ENCODE results near the gene DCLK1. TPM values are rescaled to one million over a fixed set of nuclear protein-coding genes. Genes with fewer than 3 reads are reported as not detected.

Gene DCLK1
- total and polyA plus RNA-seq, 2 experiments from 2014 or later, result 0.16 to 2.9 TPM

DNA sequence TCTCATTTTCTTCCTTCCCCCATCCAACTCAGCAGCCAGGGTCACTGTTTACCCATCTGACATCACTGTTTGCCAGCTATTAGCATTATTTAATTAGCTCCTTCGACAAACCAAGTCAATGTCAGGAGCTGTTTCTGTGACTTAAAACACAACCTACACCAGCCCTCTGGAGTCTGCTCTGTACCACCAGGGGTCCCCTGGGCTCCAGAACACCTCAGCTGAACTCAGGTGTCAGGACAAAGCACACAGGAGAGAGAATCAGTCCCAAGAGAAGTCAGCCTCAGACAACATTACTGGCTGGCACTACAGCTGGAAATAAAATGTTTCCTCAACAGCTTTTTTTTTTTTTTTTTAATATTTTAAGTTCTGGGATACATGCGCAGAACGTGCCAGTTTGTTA is 45.1 kb downstream of the DCLK1 start:
- no peaks in the 10 kb centered on the region for H3K36me3 ChIP-seq (replicated peaks; ENCODE audit: insufficient read depth, low read depth)
- H3K27ac ChIP-seq, result no peak overlapping the region
- no peaks in the 10 kb centered on the region for H4K20me1 ChIP-seq (ENCODE audit: insufficient read depth, poor library complexity, severe bottlenecking)
- no peaks in the 10 kb centered on the region for H3K4me1 ChIP-seq (ENCODE audit: insufficient read depth)
- TF ChIP-seq EZH2phosphoT487 (IDR thresholded peaks at IDR 0.05; ENCODE audit: low read depth, severe bottlenecking, unreplicated experiment) (no peak), EZH2 (IDR thresholded peaks at IDR 0.05; ENCODE audit: borderline replicate concordance) (no peak)
- TF ChIP-seq, protein P1, sequence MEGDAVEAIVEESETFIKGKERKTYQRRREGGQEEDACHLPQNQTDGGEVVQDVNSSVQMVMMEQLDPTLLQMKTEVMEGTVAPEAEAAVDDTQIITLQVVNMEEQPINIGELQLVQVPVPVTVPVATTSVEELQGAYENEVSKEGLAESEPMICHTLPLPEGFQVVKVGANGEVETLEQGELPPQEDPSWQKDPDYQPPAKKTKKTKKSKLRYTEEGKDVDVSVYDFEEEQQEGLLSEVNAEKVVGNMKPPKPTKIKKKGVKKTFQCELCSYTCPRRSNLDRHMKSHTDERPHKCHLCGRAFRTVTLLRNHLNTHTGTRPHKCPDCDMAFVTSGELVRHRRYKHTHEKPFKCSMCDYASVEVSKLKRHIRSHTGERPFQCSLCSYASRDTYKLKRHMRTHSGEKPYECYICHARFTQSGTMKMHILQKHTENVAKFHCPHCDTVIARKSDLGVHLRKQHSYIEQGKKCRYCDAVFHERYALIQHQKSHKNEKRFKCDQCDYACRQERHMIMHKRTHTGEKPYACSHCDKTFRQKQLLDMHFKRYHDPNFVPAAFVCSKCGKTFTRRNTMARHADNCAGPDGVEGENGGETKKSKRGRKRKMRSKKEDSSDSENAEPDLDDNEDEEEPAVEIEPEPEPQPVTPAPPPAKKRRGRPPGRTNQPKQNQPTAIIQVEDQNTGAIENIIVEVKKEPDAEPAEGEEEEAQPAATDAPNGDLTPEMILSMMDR (IDR thresholded peaks at IDR 0.05; ENCODE audit: poor library complexity), result no peak
- H3K27me3 ChIP-seq, result peaks cover 4% of the 10 kb centered on the region
- H3K9me2 ChIP-seq (replicated peaks; ENCODE audit: insufficient read depth), result no peaks in the 10 kb centered on the region
- H2AFZ ChIP-seq, result no peak overlapping the region
- DNase-seq (ENCODE audit: low spot score), result no peak
- 68% methylated on average over 3 of the region's 3 CpGs for WGBS (ENCODE audit: low lambda C conversion rate, missing lambda C conversion rate)
- H3K79me2 ChIP-seq, result no peaks in the 10 kb centered on the region
- H3K4me3 ChIP-seq, result no peak overlapping the region
- no peaks in the 10 kb centered on the region for H3K9me3 ChIP-seq (ENCODE audit: low read depth)
- no peak overlapping the region for H3K4me2 ChIP-seq

DNA sequence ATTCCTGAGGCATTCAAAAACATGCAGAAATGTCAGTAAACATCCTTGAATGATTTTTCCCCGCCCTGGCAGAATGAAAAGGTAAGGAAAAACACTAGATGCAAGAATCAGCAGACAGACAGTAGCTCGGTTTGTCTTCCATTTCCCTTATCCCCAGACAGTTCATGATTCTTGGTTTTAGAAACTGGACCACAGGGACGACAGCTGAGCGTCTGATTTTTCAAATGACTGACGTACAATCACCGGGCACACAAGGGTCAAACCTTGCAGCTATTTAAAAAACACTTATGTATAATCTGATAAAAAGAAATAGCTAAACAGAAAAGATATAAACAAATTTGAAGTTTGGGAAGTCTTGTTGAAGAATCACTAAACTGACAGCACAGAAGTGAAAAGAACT is 47.1 kb downstream of the DCLK1 start:
- no peaks in the 10 kb centered on the region for H3K4me1 ChIP-seq (ENCODE audit: insufficient read depth)
- H3K4me3 ChIP-seq, result no peak overlapping the region
- no peak overlapping the region for H3K4me2 ChIP-seq
- peaks cover 4% of the 10 kb centered on the region for H3K27me3 ChIP-seq
- TF ChIP-seq, protein P1 (IDR thresholded peaks at IDR 0.05; ENCODE audit: poor library complexity), result no peak
- TF ChIP-seq EZH2phosphoT487 (IDR thresholded peaks at IDR 0.05; ENCODE audit: low read depth, severe bottlenecking, unreplicated experiment) (no peak), EZH2 (IDR thresholded peaks at IDR 0.05; ENCODE audit: borderline replicate concordance) (no peak)
- no peaks in the 10 kb centered on the region for H3K79me2 ChIP-seq
- no peak overlapping the region for H2AFZ ChIP-seq
- DNase-seq (ENCODE audit: low spot score), result no peak
- 77% methylated on average over 6 of the region's 6 CpGs for WGBS (ENCODE audit: low lambda C conversion rate, missing lambda C conversion rate)
- no peaks in the 10 kb centered on the region for H3K9me3 ChIP-seq (ENCODE audit: low read depth)
- no peaks in the 10 kb centered on the region for H3K9me2 ChIP-seq (replicated peaks; ENCODE audit: insufficient read depth)
- H4K20me1 ChIP-seq (ENCODE audit: insufficient read depth, poor library complexity, severe bottlenecking), result no peaks in the 10 kb centered on the region
- H3K36me3 ChIP-seq (replicated peaks; ENCODE audit: insufficient read depth, low read depth), result no peaks in the 10 kb centered on the region
- no peak overlapping the region for H3K27ac ChIP-seq

DNA sequence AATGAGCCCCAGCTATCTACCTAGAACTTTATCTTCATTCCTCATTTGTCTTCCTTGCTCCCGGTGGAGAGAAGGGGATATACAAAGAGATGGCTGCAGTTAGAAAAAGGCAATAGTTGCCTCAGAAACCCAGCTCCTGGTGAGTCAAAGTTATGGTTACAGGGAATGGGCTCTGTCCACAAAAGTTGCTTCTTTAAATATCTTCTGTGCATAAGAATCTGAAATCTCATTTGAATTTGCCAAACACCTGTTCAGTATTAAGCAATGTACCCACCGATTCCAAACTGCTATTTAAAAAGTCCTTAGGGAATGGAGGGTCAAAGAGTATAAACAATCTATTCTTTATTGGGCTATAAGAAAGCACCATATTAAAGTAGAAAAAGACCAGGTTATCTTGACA is 48.4 kb downstream of the DCLK1 start:
- WGBS (ENCODE audit: low lambda C conversion rate, missing lambda C conversion rate), result 58% methylated on average over 2 of the region's 2 CpGs
- Histone ChIP-seq H3K4me2 (no peak overlapping the region), H3K27ac (no peak overlapping the region), H3K9me3 (ENCODE audit: low read depth) (no peaks in the 10 kb centered on the region), H3K9me2 (replicated peaks; ENCODE audit: insufficient read depth) (no peaks in the 10 kb centered on the region), H2AFZ (no peak overlapping the region), H4K20me1 (ENCODE audit: insufficient read depth, poor library complexity, severe bottlenecking) (no peaks in the 10 kb centered on the region), H3K79me2 (no peaks in the 10 kb centered on the region), H3K4me3 (no peak overlapping the region), H3K27me3 (peaks cover 4% of the 10 kb centered on the region), H3K36me3 (replicated peaks; ENCODE audit: insufficient read depth, low read depth) (no peaks in the 10 kb centered on the region), H3K4me1 (ENCODE audit: insufficient read depth) (no peaks in the 10 kb centered on the region)
- TF ChIP-seq, protein P1 (IDR thresholded peaks at IDR 0.05; ENCODE audit: poor library complexity), result no peak
- TF ChIP-seq EZH2phosphoT487 (IDR thresholded peaks at IDR 0.05; ENCODE audit: low read depth, severe bottlenecking, unreplicated experiment), result no peak
- TF ChIP-seq EZH2 (IDR thresholded peaks at IDR 0.05; ENCODE audit: borderline replicate concordance), result no peak
- no peak for DNase-seq (ENCODE audit: low spot score)

DNA sequence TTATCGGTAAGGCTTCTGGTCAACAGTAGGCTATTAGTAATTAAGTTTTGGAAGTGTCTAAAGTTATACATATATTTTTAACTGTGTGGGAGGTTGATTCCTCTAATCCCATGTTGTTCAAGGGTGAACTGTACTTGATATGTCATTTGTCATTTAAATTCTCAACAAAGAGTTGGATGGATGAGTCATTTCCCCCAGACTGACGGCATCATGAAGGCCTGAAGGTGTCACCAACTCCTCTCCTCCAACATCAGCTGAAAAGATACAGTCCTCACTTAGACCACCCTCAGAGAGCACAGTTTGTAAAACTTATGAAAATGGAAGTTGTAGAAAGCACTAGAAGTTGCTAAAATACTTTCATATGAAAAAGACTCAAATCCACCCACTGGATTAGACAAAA is 48.8 kb downstream of the DCLK1 start:
- Histone ChIP-seq H3K4me2 (no peak overlapping the region), H3K4me1 (ENCODE audit: insufficient read depth) (no peaks in the 10 kb centered on the region), H3K9me3 (ENCODE audit: low read depth) (no peaks in the 10 kb centered on the region), H3K27ac (no peak overlapping the region), H2AFZ (no peak overlapping the region), H3K27me3 (peaks cover 4% of the 10 kb centered on the region), H3K79me2 (no peaks in the 10 kb centered on the region), H3K9me2 (replicated peaks; ENCODE audit: insufficient read depth) (no peaks in the 10 kb centered on the region), H3K4me3 (no peak overlapping the region), H4K20me1 (ENCODE audit: insufficient read depth, poor library complexity, severe bottlenecking) (no peaks in the 10 kb centered on the region), H3K36me3 (replicated peaks; ENCODE audit: insufficient read depth, low read depth) (no peaks in the 10 kb centered on the region)
- TF ChIP-seq EZH2 (IDR thresholded peaks at IDR 0.05; ENCODE audit: borderline replicate concordance) (no peak), EZH2phosphoT487 (IDR thresholded peaks at IDR 0.05; ENCODE audit: low read depth, severe bottlenecking, unreplicated experiment) (no peak)
- TF ChIP-seq, protein P1 (IDR thresholded peaks at IDR 0.05; ENCODE audit: poor library complexity), result no peak
- WGBS (ENCODE audit: low lambda C conversion rate, missing lambda C conversion rate), result 74% methylated on average over 2 of the region's 2 CpGs
- no peak for DNase-seq (ENCODE audit: low spot score)

All from hepatocyte (in vitro differentiated cells).